Psoas muscle (tissue), 8 donors: ENCODE data around the gene PRAMEF1. TPM values are rescaled to one million over a fixed set of nuclear protein-coding genes. Genes with fewer than 3 reads are reported as not detected.

Experiments
- ATAC-seq, 4 donors: fragments of 200-7000 bp; cut with Tn5 transposase; one replicate each; pipeline ENCODE4 v1.9.1; 2020; ENCODE audit warnings: moderate library complexity in 3 of 4, mild to moderate bottlenecking in 2 of 4
- DNase-seq, 2 donors: peaks; one replicate each; pipeline ENCODE4 v3.0.0-alpha.2; 2020
- H3K27ac ChIP-seq: fragments of 200-600 bp; one replicate; pipeline ENCODE4 v1.8.0; 2022
- H3K27me3 ChIP-seq, 3 donors: fragments of 200-600 bp in 1 of 3; one replicate each; pipeline versions ENCODE4 v1.6.1 to v1.8.0; 2013 to 2022; ENCODE audit warnings: low read length in 2 of 3, mild to moderate bottlenecking in 2 of 3, moderate library complexity in 1 of 3; ENCODE audit not compliant: insufficient read depth in 3 of 3
- H3K36me3 ChIP-seq, 2 donors: fragments of 200-600 bp in 1 of 2; one replicate each; pipeline versions ENCODE4 v1.6.1 to v1.8.0; 2013 to 2022; ENCODE audit warnings: low read depth in 1 of 2, mild to moderate bottlenecking in 1 of 2, moderate library complexity in 1 of 2; ENCODE audit not compliant: insufficient read depth in 1 of 2
- H3K4me1 ChIP-seq: fragments of 200-600 bp; one replicate; pipeline ENCODE4 v1.8.0; 2022
- H3K4me3 ChIP-seq: fragments of 200-600 bp; one replicate; pipeline ENCODE4 v1.8.0; 2022; ENCODE audit warnings: mild to moderate bottlenecking
- H3K9me3 ChIP-seq: fragments of 200-600 bp; one replicate; pipeline ENCODE4 v1.8.0; 2022
- WGBS, 3 donors: extraction: QIAGEN DNeasy Blood & Tissue Kit; methylation state at CpG; one replicate each; pipeline versions ENCODE4 v1.1.6 to v1.1.7; 2013; 5-methylcytosine and 5-hydroxymethylcytosine counted together
- intact Hi-C, 2 donors: fragments of 100-400 bp; cut with DNase I; formaldehyde crosslinking; loops; one replicate each; pipeline versions ENCODE4 v1.11.0 to v1.14.2; 2022
- polyA plus RNA-seq, 3 donors: library from polyadenylated mRNA; stranded (reverse); fragments of 200-250 nt; gene quantifications; one replicate each; pipeline ENCODE4 v1.2.3, GENCODE V29; 2013
- total RNA-seq, 4 donors: library from RNA; stranded (reverse); fragmentation: NEBNext Ultra II Directional in 2 of 4; extraction: Animal tissue kit (Norgen Biotek cat#: 25700) in 2 of 4; gene quantifications; one replicate each; pipeline versions ENCODE4 v1.2.1 to v1.2.4, GENCODE V29; 2021 to 2023
- TF ChIP-seq, protein P1 (sequence below): fragments of 200-600 bp; IDR thresholded peaks from one replicate; pipeline ENCODE4 v1.8.0; 2022; ENCODE audit warnings: antibody characterized with exemption
- donor health status: healthy with polysubstance abuse.
- donor health status: DM: no; HTN: no; CAD: no; lungs with moderate emphysema.
- donor health status: Bipolar disorder and iron deficiency.
- donor health status: healthy.
- donor health status: DM: yes; HTN: yes; CAD: no.
- donor health status: DM: no; HTN: no; CAD: no.
- donor health status: DM: no; HTN: no; CAD: no.
- donor health status: DM: yes; HTN: yes; CAD: no.

The PRAMEF1 gene
- total and polyA plus RNA-seq, 7 donors = not detected

DNA sequence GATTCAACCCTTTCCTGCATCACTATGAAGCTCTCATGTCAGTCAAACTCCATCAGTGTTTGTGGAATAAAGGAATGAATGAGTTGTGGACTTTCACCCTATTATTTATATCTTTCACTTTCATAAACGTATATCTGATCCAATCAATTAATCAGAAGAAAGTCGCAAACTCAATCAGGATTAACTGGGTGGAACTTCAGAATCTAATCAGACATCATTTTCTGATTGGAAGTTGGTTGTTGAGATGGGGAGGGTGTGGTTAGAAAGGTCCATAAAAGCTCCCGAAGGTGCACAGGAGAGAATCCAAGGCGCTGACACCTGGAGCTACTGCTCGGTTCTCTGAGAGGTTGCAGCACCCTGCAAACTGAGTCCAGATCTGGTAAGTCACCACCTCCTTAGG lies 17.8 kb upstream of the PRAMEF1 start, which contains the start of gene PRAMEF12:
TSS of gene PRAMEF12 (plus strand) at position 301 of the 400 bp plus-strand sequence. CDS start 1,130 bp downstream, outside the sequence.
- TF ChIP-seq, protein P1, sequence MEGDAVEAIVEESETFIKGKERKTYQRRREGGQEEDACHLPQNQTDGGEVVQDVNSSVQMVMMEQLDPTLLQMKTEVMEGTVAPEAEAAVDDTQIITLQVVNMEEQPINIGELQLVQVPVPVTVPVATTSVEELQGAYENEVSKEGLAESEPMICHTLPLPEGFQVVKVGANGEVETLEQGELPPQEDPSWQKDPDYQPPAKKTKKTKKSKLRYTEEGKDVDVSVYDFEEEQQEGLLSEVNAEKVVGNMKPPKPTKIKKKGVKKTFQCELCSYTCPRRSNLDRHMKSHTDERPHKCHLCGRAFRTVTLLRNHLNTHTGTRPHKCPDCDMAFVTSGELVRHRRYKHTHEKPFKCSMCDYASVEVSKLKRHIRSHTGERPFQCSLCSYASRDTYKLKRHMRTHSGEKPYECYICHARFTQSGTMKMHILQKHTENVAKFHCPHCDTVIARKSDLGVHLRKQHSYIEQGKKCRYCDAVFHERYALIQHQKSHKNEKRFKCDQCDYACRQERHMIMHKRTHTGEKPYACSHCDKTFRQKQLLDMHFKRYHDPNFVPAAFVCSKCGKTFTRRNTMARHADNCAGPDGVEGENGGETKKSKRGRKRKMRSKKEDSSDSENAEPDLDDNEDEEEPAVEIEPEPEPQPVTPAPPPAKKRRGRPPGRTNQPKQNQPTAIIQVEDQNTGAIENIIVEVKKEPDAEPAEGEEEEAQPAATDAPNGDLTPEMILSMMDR = no peak
- Histone ChIP-seq H3K4me1 (no peaks in the 10 kb centered on the region), H3K27ac (no peak within 1 kb of the TSS), H3K27me3 (no peaks in the 10 kb centered on the region), H3K4me3 (no peak within 1 kb of the TSS), H3K9me3 (no peaks in the 10 kb centered on the region), H3K36me3 (no peaks in the 10 kb centered on the region)
- DNase-seq (no peak), ATAC-seq (no peak)
- WGBS, 3 donors = 87 to 91% (median 88%) methylated on average over 5 of the region's 5 CpGs
- intact Hi-C loops = no loop called here

DNA sequence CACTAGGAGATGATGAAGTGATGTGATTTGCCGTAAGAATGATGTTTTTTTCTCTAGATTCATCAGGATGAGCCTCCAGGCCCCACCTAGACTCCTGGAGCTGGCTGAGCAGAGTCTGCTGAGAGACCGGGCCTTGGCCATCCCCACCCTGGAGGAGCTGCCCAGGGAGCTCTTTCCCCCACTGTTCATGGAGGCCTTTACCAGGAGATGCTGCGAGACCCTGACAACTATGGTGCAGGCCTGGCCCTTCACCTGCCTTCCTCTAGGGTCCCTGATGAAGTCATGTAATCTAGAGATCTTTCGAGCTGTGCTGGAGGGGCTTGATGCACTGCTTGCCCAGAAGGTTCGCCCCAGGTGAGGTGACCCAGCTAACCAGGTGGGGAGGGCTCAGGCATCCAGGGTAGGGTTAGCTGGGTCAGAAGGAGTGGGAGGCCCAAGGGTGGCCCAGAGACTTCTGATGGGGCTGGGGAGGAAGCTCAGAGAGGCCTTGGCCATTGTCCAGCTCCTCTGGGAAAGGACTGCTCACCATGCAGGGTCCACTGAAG lies 16.3 kb upstream of the PRAMEF1 start:
- no peak overlapping the region for H3K27ac ChIP-seq
- ATAC-seq = no peak
- no peaks in the 10 kb centered on the region for H3K4me1 ChIP-seq
- intact Hi-C loops = no loop called here
- no peaks in the 10 kb centered on the region for H3K36me3 ChIP-seq
- WGBS, 3 donors = 76 to 87% (median 83%) methylated on average over 5 of the region's 5 CpGs
- no peaks in the 10 kb centered on the region for H3K27me3 ChIP-seq
- TF ChIP-seq, protein P1 = no peak
- no peaks in the 10 kb centered on the region for H3K9me3 ChIP-seq
- no peak for DNase-seq
- H3K4me3 ChIP-seq = no peak overlapping the region

DNA sequence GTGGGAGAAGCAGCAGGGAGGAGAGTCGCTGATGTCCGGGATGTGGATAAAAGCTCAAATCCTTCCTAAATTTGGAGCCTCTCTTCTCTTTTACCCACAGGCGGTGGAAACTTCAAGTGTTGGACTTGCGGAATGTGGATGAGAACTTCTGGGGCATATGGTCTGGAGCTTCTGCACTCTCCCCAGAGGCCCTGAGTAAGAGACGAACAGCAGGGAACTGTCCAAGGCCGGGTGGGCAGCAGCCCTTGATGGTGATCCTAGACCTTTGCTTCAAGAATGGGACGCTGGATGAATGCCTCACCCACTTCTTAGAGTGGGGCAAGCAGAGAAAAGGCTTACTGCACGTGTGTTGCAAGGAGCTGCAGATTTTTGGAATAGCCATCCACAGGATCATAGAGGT lies 15.8 kb upstream of the PRAMEF1 start:
- H3K4me1 ChIP-seq = no peaks in the 10 kb centered on the region
- TF ChIP-seq, protein P1 = no peak
- intact Hi-C loops = no loop called here
- no peak overlapping the region for H3K4me3 ChIP-seq
- ATAC-seq = no peak
- no peak overlapping the region for H3K27ac ChIP-seq
- H3K36me3 ChIP-seq = no peaks in the 10 kb centered on the region
- no peak for DNase-seq
- no peaks in the 10 kb centered on the region for H3K27me3 ChIP-seq
- 72 to 79% (median 76%) methylated on average over 8 of the region's 8 CpGs for WGBS, 3 donors
- no peaks in the 10 kb centered on the region for H3K9me3 ChIP-seq

DNA sequence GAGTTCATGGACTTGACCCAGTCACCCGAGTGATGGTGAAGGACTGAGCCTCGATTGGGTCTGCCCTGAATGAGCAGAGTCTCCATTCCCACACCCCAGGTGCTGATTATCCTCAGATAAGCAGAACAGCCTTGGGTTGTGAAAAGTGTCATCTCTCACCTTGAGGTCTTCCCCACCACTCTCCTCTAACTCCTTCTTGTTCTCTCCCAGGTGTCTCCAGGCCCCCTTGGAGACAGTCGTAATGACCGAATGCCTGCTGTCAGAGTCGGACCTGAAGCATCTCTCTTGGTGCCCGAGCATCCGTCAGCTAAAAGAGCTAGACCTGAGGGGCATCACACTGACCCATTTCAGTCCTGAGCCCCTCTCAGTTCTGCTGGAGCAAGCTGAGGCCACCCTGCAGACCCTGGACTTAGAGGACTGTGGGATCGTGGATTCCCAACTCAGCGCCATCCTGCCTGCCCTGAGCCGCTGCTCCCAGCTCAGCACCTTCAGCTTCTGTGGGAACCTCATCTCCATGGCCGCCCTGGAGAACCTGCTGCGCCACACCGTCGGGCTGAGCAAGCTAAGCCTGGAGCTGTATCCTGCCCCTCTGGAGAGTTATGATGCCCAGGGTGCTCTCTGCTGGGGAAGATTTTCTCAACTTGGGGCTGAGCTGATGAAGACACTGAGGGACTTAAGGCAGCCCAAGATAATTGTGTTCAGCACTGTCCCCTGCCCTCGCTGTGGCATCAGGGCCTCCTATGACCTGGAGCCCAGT lies 14.2 kb upstream of the PRAMEF1 start:
- Histone ChIP-seq H3K27ac (no peak overlapping the region), H3K4me3 (no peak overlapping the region), H3K9me3 (no peaks in the 10 kb centered on the region), H3K4me1 (no peaks in the 10 kb centered on the region), H3K36me3 (no peaks in the 10 kb centered on the region), H3K27me3 (no peaks in the 10 kb centered on the region)
- 86 to 87% (median 87%) methylated on average over 15 of the region's 15 CpGs for WGBS, 3 donors
- DNase-seq = no peak
- no peak for ATAC-seq
- intact Hi-C loops = no loop called here
- TF ChIP-seq, protein P1 = no peak
